ENCODE measurements around the gene TRERF1.

Gene TRERF1

GRCh38 chr6:42251911-42252637 is 199.7 kb downstream of the TRERF1 start:
- Histone ChIP-seq H4K20me1 (no peaks in the 10 kb centered on the region), H3K4me3 (no peak overlapping the region), H3K4me1 (peaks cover 9 to 17% (median 11%) of the 10 kb centered on the region in 10 experiments; a peak in 17 of 20 replicates), H3K27ac (peak overlapping the region in 5 of 11 experiments; percentile 4 to 42 (median 16); a peak in 2 of 22 replicates), H3K4me2 (peak overlapping the region in 9 of 11 experiments; percentile 13 to 40 (median 28); a peak in 13 of 22 replicates), H3K27me3 (no peaks in the 10 kb centered on the region), H3K9ac (no peak overlapping the region), H3K36me3 (peaks cover 40 to 99% (median 87%) of the 10 kb centered on the region in 11 experiments), H3K9me3 (replicated peaks in 1 of 11) (no peaks in the 10 kb centered on the region)
- TF ChIP-seq Cebpa-rat (IDR thresholded peaks at IDR 0.05): no peak

- Histone ChIP-seq H3K27ac (no peak overlapping the region), H3K4me3 (no peak overlapping the region), H3K4me2 (no peak overlapping the region; a peak in 1 of 22 replicates), H3K4me1 (peaks cover 9 to 17% (median 11%) of the 10 kb centered on the region in 10 experiments; a peak in 17 of 20 replicates), H3K9ac (no peak overlapping the region), H3K27me3 (no peaks in the 10 kb centered on the region), H4K20me1 (no peaks in the 10 kb centered on the region), H3K36me3 (peaks cover 34 to 98% (median 82%) of the 10 kb centered on the region in 11 experiments), H3K9me3 (replicated peaks in 1 of 11) (no peaks in the 10 kb centered on the region)
- TF ChIP-seq Cebpa-rat (IDR thresholded peaks at IDR 0.05): no peak
These were observed 200.2 kb downstream of the TRERF1 start for GRCh38 chr6:42251500-42251899.

DNA sequence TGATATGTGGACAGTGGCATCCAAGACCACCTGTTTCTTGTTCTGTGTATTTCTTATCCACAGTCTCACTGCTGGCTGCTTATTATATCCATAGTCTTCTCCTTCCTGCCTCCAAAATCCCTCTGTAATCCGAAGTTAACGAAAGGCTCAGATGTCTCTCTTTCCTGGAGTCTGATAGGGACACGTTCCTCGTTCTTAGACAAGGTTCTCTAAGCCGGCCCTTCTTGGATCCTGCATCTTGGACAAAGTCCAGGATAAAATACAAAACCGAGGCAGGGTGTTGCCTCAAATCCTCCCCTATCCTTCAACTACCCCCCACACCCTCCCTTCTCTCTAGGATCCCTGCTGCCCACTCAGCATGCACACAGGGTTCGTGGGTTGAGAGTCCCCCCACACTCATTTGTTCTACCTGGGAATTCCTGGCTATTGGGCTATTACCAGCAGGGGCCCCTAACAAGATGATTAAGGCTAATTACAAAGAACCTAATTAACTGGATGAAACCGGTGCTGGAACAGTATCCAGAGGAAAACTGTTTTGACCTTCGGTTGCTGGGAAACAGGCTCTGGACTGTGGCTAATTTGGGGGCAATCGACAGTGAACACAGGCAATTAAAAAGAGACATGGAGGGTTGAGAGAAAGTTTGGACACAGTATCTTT is 201.3 kb downstream of the TRERF1 start:
- no peak overlapping the region for H3K4me3 ChIP-seq
- no peak overlapping the region for H3K9ac ChIP-seq
- H3K27ac ChIP-seq: no peak overlapping the region
- peaks cover 39 to 98% (median 79%) of the 10 kb centered on the region in 11 experiments for H3K36me3 ChIP-seq
- no peaks in the 10 kb centered on the region for H3K27me3 ChIP-seq
- no peaks in the 10 kb centered on the region for H4K20me1 ChIP-seq
- H3K4me1 ChIP-seq: peaks cover 9 to 17% (median 11%) of the 10 kb centered on the region in 10 experiments; a peak in 17 of 20 replicates
- H3K9me3 ChIP-seq (replicated peaks in 1 of 11): no peaks in the 10 kb centered on the region
- no peak overlapping the region for H3K4me2 ChIP-seq
- TF ChIP-seq Cebpa-rat (IDR thresholded peaks at IDR 0.05): no peak

DNA sequence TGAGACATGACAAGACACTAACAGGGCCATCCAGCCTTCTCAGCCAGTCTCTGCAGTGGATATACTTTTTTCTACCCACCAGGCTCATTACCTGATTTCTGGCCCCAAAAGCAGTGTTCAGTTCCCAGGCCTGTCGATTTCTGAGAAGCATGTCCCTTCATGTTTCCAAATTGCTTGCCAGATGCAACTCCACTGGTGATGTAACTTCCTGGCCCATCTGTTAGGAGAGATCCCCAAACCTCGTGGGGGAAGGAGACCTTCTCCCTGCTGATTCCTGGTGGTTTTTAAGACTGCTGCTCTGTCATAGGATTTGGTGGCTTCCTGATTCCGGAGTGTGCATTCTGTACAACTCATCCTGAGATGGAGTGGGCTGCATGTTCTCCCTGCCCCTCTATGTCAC is 202.4 kb downstream of the TRERF1 start:
- no peak for TF ChIP-seq Cebpa-rat (IDR thresholded peaks at IDR 0.05)
- no peak overlapping the region for H3K4me3 ChIP-seq
- H3K9me3 ChIP-seq (replicated peaks in 1 of 11): no peaks in the 10 kb centered on the region
- no peak overlapping the region for H3K27ac ChIP-seq
- no peak overlapping the region for H3K9ac ChIP-seq
- no peak overlapping the region for H3K4me2 ChIP-seq
- no peaks in the 10 kb centered on the region for H4K20me1 ChIP-seq
- H3K4me1 ChIP-seq: peaks cover 9 to 17% (median 11%) of the 10 kb centered on the region in 10 experiments; a peak in 17 of 20 replicates
- no peaks in the 10 kb centered on the region; a peak in 1 of 22 replicates for H3K27me3 ChIP-seq
- peaks cover 33 to 98% (median 77%) of the 10 kb centered on the region in 11 experiments for H3K36me3 ChIP-seq

DNA sequence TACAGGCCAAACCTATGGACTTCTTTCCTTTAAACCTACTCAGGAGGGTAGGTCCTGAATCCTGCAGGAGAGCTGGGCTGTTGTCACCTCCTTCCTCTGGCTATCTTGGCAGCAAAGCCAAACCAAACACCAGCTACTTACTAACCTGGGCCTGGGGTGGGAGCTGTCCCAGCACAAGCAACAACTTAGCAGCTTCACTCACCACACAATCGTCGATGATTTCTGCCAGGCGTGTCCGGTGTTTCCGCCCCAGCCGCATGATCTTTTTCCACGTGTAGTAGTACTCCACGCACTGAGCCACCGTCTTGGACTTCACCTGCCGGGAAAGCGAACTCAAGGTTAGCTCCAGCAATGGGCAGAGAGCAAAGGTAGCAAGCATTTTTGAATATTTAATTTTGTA is 208.7 kb downstream of the TRERF1 start:
- no peak overlapping the region for H3K9ac ChIP-seq
- no peak overlapping the region for H3K4me3 ChIP-seq
- H3K36me3 ChIP-seq: peaks cover 48 to 95% (median 79%) of the 10 kb centered on the region in 11 experiments
- H3K27me3 ChIP-seq: no peaks in the 10 kb centered on the region; a peak in 1 of 22 replicates
- no peaks in the 10 kb centered on the region for H3K9me3 ChIP-seq (replicated peaks in 1 of 11)
- no peaks in the 10 kb centered on the region for H4K20me1 ChIP-seq
- no peak overlapping the region for H3K27ac ChIP-seq
- no peak overlapping the region for H3K4me2 ChIP-seq
- no peak for TF ChIP-seq Cebpa-rat (IDR thresholded peaks at IDR 0.05)
- no peaks in the 10 kb centered on the region for H3K4me1 ChIP-seq

GRCh38 chr6:42241915-42242314 is 209.8 kb downstream of the TRERF1 start:
- Histone ChIP-seq H3K9ac (no peak overlapping the region), H3K4me1 (no peaks in the 10 kb centered on the region), H3K27me3 (no peaks in the 10 kb centered on the region; a peak in 1 of 22 replicates), H3K36me3 (peaks cover 51 to 97% (median 88%) of the 10 kb centered on the region in 11 experiments), H3K4me3 (no peak overlapping the region), H3K27ac (no peak overlapping the region), H3K9me3 (replicated peaks in 1 of 11) (no peaks in the 10 kb centered on the region), H4K20me1 (no peaks in the 10 kb centered on the region), H3K4me2 (no peak overlapping the region)
- no peak for TF ChIP-seq Cebpa-rat (IDR thresholded peaks at IDR 0.05)

GRCh38 chr6:42239736-42240375 is 211.9 kb downstream of the TRERF1 start:
- H3K4me3 ChIP-seq: no peak overlapping the region
- peaks cover 59 to 98% (median 88%) of the 10 kb centered on the region in 11 experiments for H3K36me3 ChIP-seq
- H3K4me1 ChIP-seq: no peaks in the 10 kb centered on the region
- no peaks in the 10 kb centered on the region; a peak in 1 of 22 replicates for H3K27me3 ChIP-seq
- TF ChIP-seq Cebpa-rat (IDR thresholded peaks at IDR 0.05): no peak
- H4K20me1 ChIP-seq: no peaks in the 10 kb centered on the region
- H3K9me3 ChIP-seq (replicated peaks in 1 of 11): no peaks in the 10 kb centered on the region
- H3K9ac ChIP-seq: no peak overlapping the region
- no peak overlapping the region for H3K27ac ChIP-seq
- no peak overlapping the region for H3K4me2 ChIP-seq

GRCh38 chr6:42239333-42239732 is 212.4 kb downstream of the TRERF1 start:
- peaks cover 57 to 98% (median 87%) of the 10 kb centered on the region in 11 experiments for H3K36me3 ChIP-seq
- H3K4me2 ChIP-seq: no peak overlapping the region

DNA sequence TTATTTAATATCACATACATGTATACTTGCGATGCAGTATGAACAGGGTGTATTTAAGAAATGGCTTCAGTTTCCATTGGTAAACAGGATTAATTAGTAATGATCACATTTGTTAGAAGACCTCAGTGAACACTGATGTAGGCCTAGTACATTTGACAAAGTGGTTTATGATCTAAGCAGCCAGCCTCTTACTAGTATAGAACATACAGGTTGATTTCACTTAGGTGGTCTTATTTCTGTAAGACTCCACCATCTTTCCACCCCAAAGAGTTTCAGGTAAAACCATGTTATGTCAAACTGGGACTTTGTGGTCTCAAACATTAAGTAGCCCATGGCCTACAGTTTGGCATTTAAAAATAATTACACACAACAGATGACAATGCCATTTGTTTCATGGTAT is 213.9 kb downstream of the TRERF1 start:
- Histone ChIP-seq H4K20me1 (no peaks in the 10 kb centered on the region), H3K27me3 (no peaks in the 10 kb centered on the region), H3K36me3 (peaks cover 52 to 97% (median 79%) of the 10 kb centered on the region in 11 experiments), H3K4me3 (no peak overlapping the region), H3K9me3 (replicated peaks in 1 of 11) (no peaks in the 10 kb centered on the region), H3K4me1 (no peaks in the 10 kb centered on the region), H3K9ac (no peak overlapping the region), H3K27ac (no peak overlapping the region), H3K4me2 (no peak overlapping the region)
- TF ChIP-seq Cebpa-rat (IDR thresholded peaks at IDR 0.05): no peak

More at GRCh38 chr6:42239333-42239732, 212.4 kb downstream of the TRERF1 start:
- no peaks in the 10 kb centered on the region for H3K27me3 ChIP-seq
- H3K4me1 ChIP-seq: no peaks in the 10 kb centered on the region
- no peaks in the 10 kb centered on the region for H3K9me3 ChIP-seq (replicated peaks in 1 of 11)
- no peak overlapping the region for H3K4me3 ChIP-seq
- no peak overlapping the region for H3K9ac ChIP-seq
- no peak overlapping the region for H3K27ac ChIP-seq
- no peaks in the 10 kb centered on the region for H4K20me1 ChIP-seq
- TF ChIP-seq Cebpa-rat (IDR thresholded peaks at IDR 0.05): no peak
